Esophagus mucosa (tissue), 1 donor: Measurements from ENCODE around the gene GAP43. TPM values are rescaled to one million over a fixed set of nuclear protein-coding genes. Genes with fewer than 3 reads are reported as not detected.
"Not testable (repeated sequence)": the region's sequence is repeated elsewhere in the genome, so short reads cannot be mapped to it uniquely, and the experiment has no call there.

Experiments used
- ATAC-seq: fragments of 200-7000 bp; cut with Tn5 transposase; one replicate; pipeline ENCODE4 v1.9.1; 2020
- total RNA-seq: library from RNA; stranded (reverse); gene quantifications from one replicate; pipeline ENCODE4 v1.2.4, GENCODE V29; 2023
- donor health status: DM: yes; HTN: yes; CAD: no.

The GAP43 gene
- total RNA-seq, 1 donor from 2014 or later = not detected

DNA sequence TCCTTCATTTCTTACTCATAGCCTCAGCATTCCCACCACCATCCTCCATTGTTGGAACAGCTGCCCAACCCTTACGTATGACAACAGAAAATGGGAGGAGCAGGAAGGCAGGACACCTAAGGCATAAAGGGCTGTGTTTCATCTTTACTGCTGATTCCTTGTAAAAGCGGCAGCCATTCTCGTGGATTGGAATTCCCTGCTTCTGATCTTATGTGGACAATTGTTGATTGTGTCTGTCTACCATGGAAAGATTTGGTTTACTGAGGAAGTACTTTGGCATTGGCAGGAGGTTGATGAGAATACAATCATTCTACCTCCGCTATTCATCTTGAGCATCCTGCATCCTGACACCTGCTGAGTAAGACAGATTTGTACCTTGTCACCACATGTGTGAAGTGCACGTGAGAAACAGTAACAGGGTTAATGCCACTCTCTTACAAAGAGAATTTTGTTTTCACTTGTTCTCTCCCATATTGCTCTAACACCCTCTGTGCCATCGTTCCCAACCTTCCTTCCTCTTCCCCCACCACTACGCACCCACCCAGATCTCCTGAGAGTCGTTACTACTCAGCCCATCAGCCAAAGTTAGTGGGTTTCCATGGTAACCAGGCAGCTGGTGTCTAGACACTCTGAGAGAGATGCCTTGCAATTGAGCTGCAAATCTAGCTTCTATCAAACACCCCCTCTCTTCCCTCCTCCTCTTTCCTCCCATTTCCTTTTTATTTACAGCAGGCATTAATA lies 75.7 kb downstream of the GAP43 start:
- ATAC-seq = no peak

DNA sequence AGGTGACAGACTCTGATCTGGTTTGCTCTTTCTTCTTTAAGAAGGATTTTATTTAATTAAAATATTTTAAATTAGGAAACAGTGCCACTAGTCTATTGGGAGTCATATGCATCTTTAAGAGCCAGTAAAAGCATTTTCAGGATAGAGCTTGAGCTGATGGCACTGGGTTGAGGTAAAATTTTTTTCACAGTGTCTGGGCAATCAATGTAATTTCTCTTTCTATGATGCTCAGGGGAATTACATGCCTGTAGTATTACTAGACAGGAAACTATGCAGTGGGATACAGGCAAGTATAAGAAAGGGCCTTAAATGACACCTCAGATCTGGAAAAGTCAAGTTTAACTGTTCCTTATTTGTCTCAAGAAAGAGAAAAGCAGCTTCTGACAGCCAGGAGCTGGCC lies 76.4 kb downstream of the GAP43 start:
- no peak for ATAC-seq

DNA sequence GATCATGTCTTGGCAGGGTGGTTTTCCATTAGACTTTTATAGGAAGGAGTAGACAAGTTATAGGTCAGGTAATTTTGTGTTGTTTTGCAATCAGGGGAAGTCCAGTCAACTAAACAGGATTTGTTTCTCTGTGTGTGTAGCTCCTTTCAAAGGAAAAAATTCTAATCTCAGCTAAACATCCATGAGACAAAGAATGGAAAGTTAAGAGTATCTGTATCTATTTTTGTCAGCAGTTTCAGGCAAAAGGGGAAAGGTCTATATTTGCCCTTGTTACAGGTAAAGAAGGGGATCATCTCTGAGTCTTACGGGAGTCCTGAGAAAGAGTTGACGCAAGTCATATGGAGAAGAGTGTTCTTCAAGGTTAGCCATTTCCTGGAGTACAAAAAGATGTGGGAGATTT lies 79.3 kb downstream of the GAP43 start:
- no peak for ATAC-seq

GRCh38 chr3:115704661-115705338 lies 81.5 kb downstream of the GAP43 start:
- no peak for ATAC-seq

DNA sequence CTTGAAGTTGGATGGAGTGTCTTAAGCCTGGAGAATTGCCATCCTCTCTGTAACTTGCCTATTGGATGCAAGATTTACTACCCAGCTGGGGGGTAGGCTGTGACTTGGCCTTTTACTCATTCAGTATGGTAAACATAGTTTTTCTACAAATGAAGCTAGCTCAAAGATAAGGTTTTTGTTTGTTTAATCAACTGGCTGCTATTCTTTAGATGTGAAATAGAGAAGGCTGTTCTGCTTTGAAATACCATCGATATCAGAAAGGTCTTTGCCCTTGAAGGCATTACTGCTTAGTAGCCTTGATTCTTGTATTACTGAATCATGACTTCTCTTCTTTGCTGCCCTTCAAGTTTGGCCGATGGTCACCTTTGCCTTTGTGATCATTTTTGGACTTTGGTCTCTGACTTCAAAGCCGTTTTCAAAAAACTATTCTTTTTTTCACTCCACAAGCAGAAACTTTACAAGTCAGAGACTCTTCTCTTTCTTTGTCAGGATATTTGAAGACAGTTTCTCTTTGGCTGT lies 83.1 kb downstream of the GAP43 start:
- no peak for ATAC-seq

GRCh38 chr3:115708540-115708939 lies 85.2 kb downstream of the GAP43 start:
- no peak for ATAC-seq

GRCh38 chr3:115709093-115709492 lies 85.8 kb downstream of the GAP43 start:
- no peak for ATAC-seq

DNA sequence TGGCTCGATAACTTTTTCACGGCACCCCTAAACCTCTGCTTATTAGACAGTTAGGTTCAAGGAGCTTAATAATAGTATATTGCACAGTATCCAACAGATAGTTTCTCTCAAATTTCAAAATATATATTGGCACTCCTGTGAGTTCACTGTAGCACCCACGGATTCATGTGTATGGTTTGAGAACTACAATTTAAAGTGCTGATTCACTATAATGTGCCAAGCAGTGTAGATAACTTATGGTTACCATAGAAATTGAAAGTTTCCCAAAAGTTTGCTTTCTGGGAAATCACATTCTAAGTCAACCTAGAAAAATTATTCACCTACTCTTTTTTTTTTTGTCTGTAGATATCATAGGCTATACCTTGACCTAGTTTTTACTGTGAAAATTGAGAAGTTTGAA lies 86.6 kb downstream of the GAP43 start:
- no peak for ATAC-seq

DNA sequence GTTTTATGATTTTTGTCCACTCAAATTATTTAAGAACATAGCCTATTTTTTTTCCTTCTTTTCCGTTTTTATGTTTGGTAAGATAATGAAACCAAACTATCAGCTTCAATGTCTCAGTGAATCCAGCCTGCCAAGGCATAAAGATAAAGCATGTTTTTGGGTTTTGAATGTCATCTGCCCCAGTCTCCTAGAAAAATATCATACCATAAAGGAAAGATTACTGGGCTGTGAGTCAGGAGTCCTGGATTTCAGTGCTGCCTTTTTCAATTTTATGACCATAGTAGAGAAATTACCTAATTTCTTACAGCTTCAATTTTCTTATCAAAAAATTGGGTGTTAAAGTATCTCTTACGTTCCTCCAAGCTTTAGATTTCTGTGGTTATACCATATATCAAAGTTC lies 87.5 kb downstream of the GAP43 start:
- no peak for ATAC-seq

DNA sequence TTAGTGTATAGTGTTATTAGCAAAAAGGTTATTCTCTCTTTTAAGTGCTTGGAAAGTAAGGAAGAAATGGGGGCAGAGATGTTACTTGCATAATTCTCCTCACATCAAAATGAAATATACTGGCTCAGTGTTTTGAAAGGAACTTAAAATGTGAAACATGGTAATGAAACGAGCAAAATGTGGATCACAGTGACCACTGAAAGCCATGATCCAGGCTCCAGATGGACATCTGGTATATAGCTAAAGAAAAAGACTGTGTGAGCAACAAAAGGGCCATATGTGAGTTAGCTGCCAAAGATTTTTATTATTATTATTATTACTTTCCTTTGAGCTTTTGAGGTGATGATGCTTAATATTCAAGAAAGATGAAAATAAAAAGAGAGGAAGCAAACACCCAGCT lies 89.6 kb downstream of the GAP43 start:
- ATAC-seq = no peak

DNA sequence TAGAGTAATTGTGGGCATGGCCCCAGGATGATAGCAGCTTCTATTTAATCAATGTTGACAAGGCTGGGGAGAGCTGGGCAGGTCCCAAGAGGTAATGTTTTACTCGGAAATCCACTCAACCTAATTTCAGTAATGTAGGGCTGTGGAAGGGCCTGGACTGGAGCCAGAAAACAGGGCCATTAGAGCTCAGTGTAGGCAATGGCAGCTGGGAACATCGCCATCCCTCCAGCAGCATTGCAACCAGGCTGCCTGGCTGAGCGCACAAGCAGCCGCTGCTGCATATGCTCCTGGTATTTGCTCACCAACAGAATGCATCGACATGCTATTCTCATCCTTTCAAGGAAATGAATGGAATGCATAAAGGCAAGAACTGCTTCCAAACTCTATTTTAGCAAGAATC lies 90.0 kb downstream of the GAP43 start:
- no peak for ATAC-seq

DNA sequence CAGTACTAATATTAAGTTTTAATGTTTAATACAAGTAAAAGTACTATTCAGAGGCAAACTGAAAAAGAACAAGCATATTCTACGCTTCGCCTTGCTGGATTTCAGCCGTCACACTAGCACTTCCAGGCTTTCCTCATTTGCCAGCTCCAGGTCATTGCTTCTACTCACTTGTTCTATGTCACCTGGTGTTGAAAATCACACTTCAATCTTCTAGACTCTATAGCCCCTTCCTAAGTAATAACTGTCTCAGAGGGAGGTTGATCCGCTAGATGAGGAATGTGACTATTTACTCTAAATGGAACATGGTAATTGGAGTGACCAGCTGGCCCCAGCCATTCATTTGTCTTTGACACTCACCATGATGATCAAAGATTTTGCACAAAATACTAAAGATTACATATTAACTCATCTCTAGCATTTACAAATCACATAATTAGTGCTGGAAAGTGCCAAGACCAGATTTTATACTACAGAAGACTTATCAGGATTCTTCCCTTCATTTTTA lies 92.0 kb downstream of the GAP43 start:
- ATAC-seq = no peak

DNA sequence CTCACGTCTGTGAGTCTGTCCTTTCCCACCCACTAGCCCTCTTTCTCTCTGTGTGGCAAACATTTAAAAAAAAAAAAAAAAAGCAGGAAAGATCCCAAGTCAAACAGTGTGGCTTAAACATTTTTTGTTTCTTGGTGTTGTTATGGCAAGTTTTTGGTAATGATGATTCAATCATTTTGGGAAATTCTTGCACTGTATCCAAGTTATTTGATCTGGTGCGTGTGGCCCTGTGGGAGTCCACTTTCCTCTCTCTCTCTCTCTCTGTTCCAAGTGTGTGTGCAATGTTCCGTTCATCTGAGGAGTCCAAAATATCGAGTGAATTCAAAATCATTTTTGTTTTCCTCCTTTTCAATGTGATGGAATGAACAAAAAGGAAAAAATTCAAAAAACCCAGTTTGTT lies 97.7 kb downstream of the GAP43 start:
- ATAC-seq = no peak

DNA sequence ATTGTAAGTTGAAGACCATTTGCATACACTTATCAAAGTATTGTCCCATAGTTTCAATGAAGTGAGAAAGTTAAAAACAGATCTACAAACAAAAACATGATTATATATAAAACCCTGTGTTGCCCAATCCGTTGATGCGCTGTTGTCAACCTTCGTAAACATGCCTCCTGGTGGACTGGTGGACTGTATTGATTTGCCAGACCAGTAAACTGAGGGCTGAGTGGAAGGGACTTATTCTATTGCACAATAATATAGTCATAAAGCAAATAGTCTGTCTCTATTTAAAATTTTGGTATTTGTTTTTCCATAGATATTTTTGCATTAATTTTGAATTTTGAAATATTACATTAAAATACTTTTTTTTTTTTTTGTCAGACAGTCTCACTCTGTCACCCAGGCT lies 102.5 kb downstream of the GAP43 start:
- ATAC-seq = no peak

- no peak for ATAC-seq
These were observed 103.8 kb downstream of the GAP43 start for GRCh38 chr3:115727135-115727534.

GRCh38 chr3:115728013-115728412 lies 104.7 kb downstream of the GAP43 start:
- no peak for ATAC-seq

DNA sequence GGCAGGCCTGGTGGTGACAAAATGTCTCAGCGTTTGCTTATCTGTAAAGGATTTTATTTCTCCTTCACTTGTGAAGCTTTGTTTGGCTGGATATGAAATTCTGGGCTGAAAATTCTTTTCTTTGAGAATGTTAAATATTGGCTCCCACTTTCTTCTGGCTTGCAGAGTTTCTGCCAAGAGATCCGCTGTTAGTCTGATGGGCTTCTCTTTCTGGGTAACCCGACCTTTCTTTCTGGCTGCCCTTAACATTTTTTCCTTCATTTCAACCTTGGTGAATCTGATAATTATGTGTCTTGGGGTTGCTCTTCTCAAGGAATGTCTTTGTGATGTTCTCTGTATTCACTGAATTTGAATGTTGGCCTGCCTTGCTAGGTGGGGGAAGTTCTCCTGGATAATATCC lies 113.0 kb downstream of the GAP43 start:
- ATAC-seq = not testable (repeated sequence)

GRCh38 chr3:115741650-115742049 lies 118.3 kb downstream of the GAP43 start:
- no peak for ATAC-seq

DNA sequence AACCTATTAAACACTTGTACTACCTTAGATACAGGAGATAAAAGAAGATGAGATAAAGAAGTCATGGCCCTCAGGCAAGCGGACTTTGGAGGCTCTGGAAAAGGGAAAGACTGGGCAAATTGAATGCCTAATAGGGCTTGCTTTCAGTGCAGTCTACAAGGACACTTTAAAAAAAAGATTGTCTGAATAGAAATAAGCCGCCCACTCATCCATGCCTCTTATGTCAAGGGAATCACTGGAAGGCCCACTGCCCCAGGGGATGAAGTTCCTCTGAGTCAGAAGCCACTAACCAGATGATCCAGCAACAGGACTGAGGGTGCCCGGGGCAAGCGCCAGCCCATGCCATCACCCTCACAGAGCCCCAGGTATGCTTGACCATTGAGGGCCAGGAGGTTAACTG lies 121.2 kb downstream of the GAP43 start:
- ATAC-seq = not testable (repeated sequence)

DNA sequence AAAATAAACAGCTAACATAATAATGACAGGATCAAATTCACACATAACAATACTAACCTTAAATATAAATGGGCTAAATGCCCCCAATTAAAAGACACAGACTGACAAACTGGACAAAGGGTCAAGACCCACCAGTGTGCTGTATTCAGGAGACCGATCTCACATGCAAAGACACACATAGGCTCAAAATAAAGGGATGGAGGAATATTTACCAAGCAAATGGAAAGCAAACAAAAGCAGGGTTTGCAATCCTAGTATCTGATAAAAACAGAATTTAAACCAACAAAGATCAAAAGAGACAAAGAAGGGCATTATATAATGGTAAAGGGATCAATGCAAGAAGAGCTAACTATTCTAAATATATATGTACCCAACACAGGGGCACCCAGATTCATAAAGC lies 129.7 kb downstream of the GAP43 start:
- not testable (repeated sequence) for ATAC-seq

GRCh38 chr3:115758076-115758763 lies 134.9 kb downstream of the GAP43 start:
- ATAC-seq = no peak

GRCh38 chr3:115760716-115761115 lies 137.4 kb downstream of the GAP43 start:
- no peak for ATAC-seq

GRCh38 chr3:115761927-115762305 lies 138.6 kb downstream of the GAP43 start:
- no peak for ATAC-seq
